IMR-90 (cell line): ENCODE measurements around the gene SYNC. TPM values are rescaled to one million over a fixed set of nuclear protein-coding genes. Genes with fewer than 3 reads are reported as not detected.

Source experiments
- ATAC-seq: fragments of 200-7000 bp; cut with Tn5 transposase; 2 replicates; pipeline ENCODE4 v1.9.1; 2020; ENCODE audit warnings: low read depth, mild to moderate bottlenecking, moderate library complexity
- BruUV-seq: library from RNA; stranded (reverse); fragments of 400-500 nt; replicated peaks from 2 replicates; lab custom pipeline; 2021; lab: Mats Ljungman, UMichigan
- CTCF ChIA-PET: fragments of 300-600 bp; formaldehyde crosslinking; extraction: SDS; loops from one replicate; lab custom pipeline; 2021; ENCODE audit warnings: antibody characterized with exemption; lab: Yijun Ruan, JAX
- POLR2A ChIA-PET: fragments of 300-600 bp; sonication (Branson Sonifier 250); formaldehyde crosslinking; loops from one replicate; lab custom pipeline; 2022; ENCODE audit warnings: antibody characterized with exemption; ENCODE audit not compliant: unreplicated experiment; lab: Charles Lee
- DNase-seq: peaks from one replicate; pipeline ENCODE4 v3.0.0; 2013
- H2AFZ ChIP-seq: replicated peaks from 2 replicates; pipeline ENCODE3; 2013; ENCODE audit warnings: low read length, mild to moderate bottlenecking; ENCODE audit not compliant: poor library complexity
- H2AK5ac ChIP-seq: 2 replicates; pipeline ENCODE4 v1.6.1; 2013; ENCODE audit warnings: low read depth, low read length, inconsistent platforms
- H2AK9ac ChIP-seq: replicated peaks from 2 replicates; pipeline ENCODE3; 2013; ENCODE audit warnings: mild to moderate bottlenecking, low read depth, low read length, moderate library complexity; ENCODE audit not compliant: poor library complexity
- H2BK120ac ChIP-seq: 2 replicates; pipeline ENCODE4 v1.6.1; 2013; ENCODE audit warnings: low read depth, low read length, inconsistent platforms
- H2BK15ac ChIP-seq: 3 replicates; pipeline ENCODE4 v1.6.1; 2013; ENCODE audit warnings: low read depth, low read length, inconsistent platforms
- H2BK20ac ChIP-seq: 2 replicates; pipeline ENCODE4 v1.6.1; 2013; ENCODE audit warnings: low read depth, mild to moderate bottlenecking, inconsistent platforms, low read length, moderate library complexity
- H2BK5ac ChIP-seq: 2 replicates; pipeline ENCODE4 v1.6.1; 2013; ENCODE audit warnings: mild to moderate bottlenecking, low read depth, low read length, inconsistent platforms; ENCODE audit not compliant: poor library complexity, severe bottlenecking
- H3K14ac ChIP-seq: replicated peaks from 2 replicates; pipeline ENCODE4 v1.6.1; 2013; ENCODE audit warnings: low read depth, low read length, inconsistent platforms
- H3K18ac ChIP-seq: 2 replicates; pipeline ENCODE4 v1.6.1; 2013; ENCODE audit warnings: low read depth, low read length, control low read depth
- H3K23ac ChIP-seq: 2 replicates; pipeline ENCODE4 v1.6.1; 2013; ENCODE audit warnings: low read depth, low read length, inconsistent platforms
- H3K27ac ChIP-seq: 2 replicates; pipeline ENCODE4 v1.5.1; 2013; ENCODE audit warnings: mild to moderate bottlenecking, control low read depth, low read length; ENCODE audit not compliant: insufficient read depth
- H3K27me3 ChIP-seq: 2 replicates; pipeline ENCODE4 v1.6.1; 2013; ENCODE audit warnings: low read length; ENCODE audit not compliant: control insufficient read depth, insufficient read depth
- H3K36me3 ChIP-seq: 2 replicates; pipeline ENCODE4 v1.6.1; 2013; ENCODE audit warnings: low read length, mixed read lengths; ENCODE audit not compliant: control insufficient read depth, insufficient read depth
- H3K4ac ChIP-seq: 2 replicates; pipeline ENCODE4 v1.6.1; 2013; ENCODE audit warnings: low read depth, low read length, inconsistent platforms
- H3K4me1 ChIP-seq: 2 replicates; pipeline ENCODE4 v1.6.1; 2013; ENCODE audit warnings: low read length, mixed read lengths; ENCODE audit not compliant: control insufficient read depth, insufficient read depth
- H3K4me2 ChIP-seq: 2 replicates; pipeline ENCODE4 v1.6.1; 2013; ENCODE audit warnings: low read depth, mild to moderate bottlenecking, control low read depth, low read length, moderate library complexity
- H3K4me3 ChIP-seq: 2 replicates; pipeline ENCODE4 v1.5.1; 2013; ENCODE audit warnings: low read depth, mild to moderate bottlenecking, control low read depth, low read length, moderate library complexity; ENCODE audit not compliant: insufficient read depth
- H3K56ac ChIP-seq: 2 replicates; pipeline ENCODE4 v1.6.1; 2013; ENCODE audit warnings: low read length, inconsistent platforms; ENCODE audit not compliant: insufficient read depth; ENCODE audit errors: extremely low read depth
- H3K79me1 ChIP-seq, 2 experiments: 2 replicates each; pipeline ENCODE4 v1.6.1; 2013; ENCODE audit warnings: low read length in 2 of 2, inconsistent platforms in 1 of 2, low read depth in 1 of 2
- H3K9ac ChIP-seq: 2 replicates; pipeline ENCODE4 v1.6.1; 2013; ENCODE audit warnings: low read depth, low read length, control low read depth
- H3K9me1 ChIP-seq: 2 replicates; pipeline ENCODE4 v1.6.1; 2013; ENCODE audit warnings: low read length, inconsistent platforms; ENCODE audit not compliant: insufficient read depth
- H3K9me3 ChIP-seq: 2 replicates; pipeline ENCODE4 v1.6.1; 2013; ENCODE audit warnings: low read length; ENCODE audit not compliant: control insufficient read depth, insufficient read depth
- H4K20me1 ChIP-seq: 2 replicates; pipeline ENCODE4 v1.6.1; 2013; ENCODE audit warnings: low read length, inconsistent platforms; ENCODE audit not compliant: insufficient read depth
- H4K5ac ChIP-seq: 2 replicates; pipeline ENCODE4 v1.6.1; 2013; ENCODE audit warnings: mild to moderate bottlenecking, low read depth, low read length, control low read depth
- H4K8ac ChIP-seq, 2 experiments: 2 replicates each; pipeline ENCODE4 v1.6.1; 2013; ENCODE audit warnings: low read depth in 2 of 2, low read length in 2 of 2, control low read depth in 1 of 2, inconsistent platforms in 1 of 2
- H4K91ac ChIP-seq: 2 replicates; pipeline ENCODE4 v1.6.1; 2013; ENCODE audit warnings: low read depth, low read length, inconsistent platforms; ENCODE audit not compliant: insufficient read depth
- BHLHE40 ChIP-seq: fragments of 150-350 bp; IDR thresholded peaks from 2 replicates; pipeline ENCODE4 v1.6.1; 2016; ENCODE audit warnings: mild to moderate bottlenecking, low read depth, low read length
- CHD1 ChIP-seq: IDR thresholded peaks from 2 replicates; pipeline ENCODE4 v1.6.1; 2012; ENCODE audit warnings: low read depth, low read length, improper control_type of control experiment
- FOS ChIP-seq: fragments of 150-350 bp; IDR thresholded peaks from 2 replicates; pipeline ENCODE4 v1.6.1; 2016; ENCODE audit warnings: low read depth, low read length
- MAFK ChIP-seq: IDR thresholded peaks from 2 replicates; pipeline ENCODE4 v1.6.1; 2012; ENCODE audit warnings: low read depth, low read length, improper control_type of control experiment
- MAZ ChIP-seq: IDR thresholded peaks from 2 replicates; pipeline ENCODE4 v1.6.1; 2012; ENCODE audit warnings: low read depth, mild to moderate bottlenecking, low read length, improper control_type of control experiment, moderate library complexity, borderline replicate concordance
- MXI1 ChIP-seq: IDR thresholded peaks from 2 replicates; pipeline ENCODE4 v1.6.1; 2012; ENCODE audit warnings: low read depth, mild to moderate bottlenecking, low read length, moderate library complexity, borderline replicate concordance
- NFE2L2 ChIP-seq: fragments of 150-350 bp; IDR thresholded peaks from 2 replicates; pipeline ENCODE4 v1.6.1; 2016; ENCODE audit warnings: low read depth, mild to moderate bottlenecking, low read length
- POLR2A ChIP-seq: IDR thresholded peaks from 2 replicates; pipeline ENCODE4 v1.6.1; 2012; ENCODE audit warnings: mild to moderate bottlenecking, low read depth, low read length
- RAD21 ChIP-seq: IDR thresholded peaks from 2 replicates; pipeline ENCODE4 v1.6.1; 2012; ENCODE audit warnings: low read length, improper control_type of control experiment
- RCOR1 ChIP-seq: IDR thresholded peaks from 2 replicates; pipeline ENCODE4 v1.6.1; 2012; ENCODE audit warnings: mild to moderate bottlenecking, low read length, improper control_type of control experiment; ENCODE audit not compliant: insufficient replicate concordance
- RFX5 ChIP-seq: IDR thresholded peaks from 2 replicates; pipeline ENCODE4 v1.8.0; 2012; ENCODE audit warnings: low read depth, mild to moderate bottlenecking, low read length, moderate library complexity
- SMC3 ChIP-seq: fragments of 150-350 bp; IDR thresholded peaks from 2 replicates; pipeline ENCODE4 v1.6.1; 2016; ENCODE audit warnings: low read depth, mild to moderate bottlenecking, antibody characterized with exemption, low read length, moderate library complexity
- WGBS, 2 experiments: methylation state at CpG; one replicate each; pipeline versions ENCODE4 v1.1.5 to v1.1.7; 2013; ENCODE audit warnings: missing lambda C conversion rate in 2 of 2; ENCODE audit not compliant: insufficient read length in 1 of 2; ENCODE audit errors: extremely low coverage in 2 of 2; 5-methylcytosine and 5-hydroxymethylcytosine counted together
- dilution Hi-C: fragments of 300-500 bp; cut with HindIII; formaldehyde crosslinking; loops from one replicate; pipeline ENCODE4 v1.14.3; 2018; ENCODE audit warnings: low sequenced_read_pairs; ENCODE audit not compliant: unreplicated experiment
- in situ Hi-C: fragments of 300-500 bp; cut with MboI; formaldehyde crosslinking; loops from 3 replicates; pipeline ENCODE4 v1.14.3; 2019; ENCODE audit warnings: low sequenced_read_pairs, inconsistent platforms, mixed read lengths
- intact Hi-C: fragments of 100-400 bp; cut with micrococcal nuclease; formaldehyde crosslinking; loops from 2 replicates; pipeline ENCODE4 v1.10.0; 2022
- polyA plus RNA-seq, 3 experiments: library from polyadenylated mRNA; depleted of rRNA; stranded (reverse); fragments of >200 nt; gene quantifications; 2 replicates each; pipeline ENCODE4 v1.2.3, GENCODE V29; 2012; ENCODE audit warnings: low replicate concordance in 1 of 3
- total RNA-seq: library from RNA; depleted of rRNA; stranded (reverse); fragments of >200 nt; gene quantifications from 2 replicates; pipeline ENCODE4 v1.2.3, GENCODE V29; 2012
- TF ChIP-seq, protein P1 (sequence below): fragments of 150-350 bp; IDR thresholded peaks from 2 replicates; pipeline ENCODE4 v1.6.1; 2017; ENCODE audit warnings: mild to moderate bottlenecking, antibody characterized with exemption, low read length, low read depth
- TF ChIP-seq, protein P2 (sequence below): fragments of 150-350 bp; IDR thresholded peaks from 2 replicates; pipeline ENCODE4 v1.6.1; 2016; ENCODE audit warnings: low read depth, mild to moderate bottlenecking, low read length, moderate library complexity, borderline replicate concordance
- TF ChIP-seq, protein P3 (sequence below): conservative IDR thresholded peaks from 2 replicates; pipeline ENCODE4 v1.5.1; 2012; ENCODE audit warnings: mild to moderate bottlenecking, low read depth, low read length, improper control_type of control experiment

The SYNC gene
- total and polyA plus RNA-seq, 2 of the 4 experiments (the other 2 are of a cell fraction) = 48.9 to 103 TPM

DNA sequence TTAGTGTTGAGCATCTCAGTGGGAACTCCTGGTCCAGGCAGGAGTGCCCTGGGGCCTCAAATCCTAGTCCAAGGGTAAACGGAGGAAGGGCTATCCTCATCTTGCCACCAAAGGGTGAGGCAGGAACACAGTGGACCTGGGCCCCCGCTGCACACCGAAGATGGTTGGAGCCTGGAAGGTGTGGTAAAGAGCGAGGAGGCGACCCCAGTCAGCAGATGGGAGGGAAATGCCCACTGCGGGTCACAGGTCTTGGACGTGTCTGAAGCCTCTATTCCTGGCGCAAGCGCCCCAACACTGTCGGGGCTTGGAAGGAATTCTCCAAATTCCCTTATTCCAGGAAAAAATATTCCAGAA lies 38.5 kb upstream of the SYNC start:
- peak overlapping the region; percentile 83 for H2AK9ac ChIP-seq

More for the DNA sequence above, 38.5 kb upstream of the SYNC start:
- Histone ChIP-seq H3K4me1 (peaks cover 12% of the 10 kb centered on the region), H3K27me3 (no peaks in the 10 kb centered on the region), H2BK20ac (0 out of 2 replicates have a peak overlapping the region, but pooled peaks have one; percentile 19), H3K9ac (peak overlapping the region; percentile 40; the same call in 1 of the 2 replicates), H2AK5ac (peak overlapping the region; percentile 25), H3K4me3 (peak overlapping the region; percentile 61), H2BK15ac (no peak overlapping the region; the same call in 2 of the 3 replicates), H2BK120ac (peak overlapping the region; percentile 29), H2AFZ (peak overlapping the region; percentile 83), H4K8ac (peak overlapping the region; percentile 3 to 72; a peak in 3 of 4 replicates), H3K9me3 (no peaks in the 10 kb centered on the region), H3K56ac (peak overlapping the region; percentile 25; the same call in 1 of the 2 replicates), H4K5ac (no peak overlapping the region), H3K79me1 (peaks cover 0 to 16% of the 10 kb centered on the region in 2 experiments; a peak in 2 of 4 replicates), H3K23ac (peak overlapping the region; percentile 56; the same call in 1 of the 2 replicates), H3K14ac (peak overlapping the region; percentile 72; the same call in 1 of the 2 replicates), H3K9me1 (peaks cover 8% of the 10 kb centered on the region; the same call in 1 of the 2 replicates), H3K36me3 (no peaks in the 10 kb centered on the region), H3K4me2 (peak overlapping the region; percentile 70), H3K18ac (no peak overlapping the region), H4K20me1 (peaks cover 15% of the 10 kb centered on the region; the same call in 1 of the 2 replicates), H2BK5ac (no peak overlapping the region), H3K27ac (no peak overlapping the region), H3K4ac (peak overlapping the region; percentile 66), H4K91ac (peak overlapping the region; percentile 17; the same call in 1 of the 2 replicates)
- no TSS peak for BruUV-seq
- WGBS, 2 experiments = 38% methylated on average over 9 of the region's 10 CpGs; no CpG with 5 or more reads in 1 of the 2 experiments
- in situ Hi-C loops = no loop called here
- TF ChIP-seq RCOR1 = no peak
- TF ChIP-seq MXI1 = no peak
- no peak for TF ChIP-seq CHD1
- TF ChIP-seq, protein P1, sequence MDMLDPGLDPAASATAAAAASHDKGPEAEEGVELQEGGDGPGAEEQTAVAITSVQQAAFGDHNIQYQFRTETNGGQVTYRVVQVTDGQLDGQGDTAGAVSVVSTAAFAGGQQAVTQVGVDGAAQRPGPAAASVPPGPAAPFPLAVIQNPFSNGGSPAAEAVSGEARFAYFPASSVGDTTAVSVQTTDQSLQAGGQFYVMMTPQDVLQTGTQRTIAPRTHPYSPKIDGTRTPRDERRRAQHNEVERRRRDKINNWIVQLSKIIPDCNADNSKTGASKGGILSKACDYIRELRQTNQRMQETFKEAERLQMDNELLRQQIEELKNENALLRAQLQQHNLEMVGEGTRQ = no peak
- TF ChIP-seq MAZ = no peak
- TF ChIP-seq FOS = no peak
- TF ChIP-seq RAD21 = no peak
- TF ChIP-seq, protein P2, sequence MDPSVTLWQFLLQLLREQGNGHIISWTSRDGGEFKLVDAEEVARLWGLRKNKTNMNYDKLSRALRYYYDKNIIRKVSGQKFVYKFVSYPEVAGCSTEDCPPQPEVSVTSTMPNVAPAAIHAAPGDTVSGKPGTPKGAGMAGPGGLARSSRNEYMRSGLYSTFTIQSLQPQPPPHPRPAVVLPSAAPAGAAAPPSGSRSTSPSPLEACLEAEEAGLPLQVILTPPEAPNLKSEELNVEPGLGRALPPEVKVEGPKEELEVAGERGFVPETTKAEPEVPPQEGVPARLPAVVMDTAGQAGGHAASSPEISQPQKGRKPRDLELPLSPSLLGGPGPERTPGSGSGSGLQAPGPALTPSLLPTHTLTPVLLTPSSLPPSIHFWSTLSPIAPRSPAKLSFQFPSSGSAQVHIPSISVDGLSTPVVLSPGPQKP = no peak
- no peak for TF ChIP-seq MAFK
- TF ChIP-seq BHLHE40 = no peak
- TF ChIP-seq, protein P3, sequence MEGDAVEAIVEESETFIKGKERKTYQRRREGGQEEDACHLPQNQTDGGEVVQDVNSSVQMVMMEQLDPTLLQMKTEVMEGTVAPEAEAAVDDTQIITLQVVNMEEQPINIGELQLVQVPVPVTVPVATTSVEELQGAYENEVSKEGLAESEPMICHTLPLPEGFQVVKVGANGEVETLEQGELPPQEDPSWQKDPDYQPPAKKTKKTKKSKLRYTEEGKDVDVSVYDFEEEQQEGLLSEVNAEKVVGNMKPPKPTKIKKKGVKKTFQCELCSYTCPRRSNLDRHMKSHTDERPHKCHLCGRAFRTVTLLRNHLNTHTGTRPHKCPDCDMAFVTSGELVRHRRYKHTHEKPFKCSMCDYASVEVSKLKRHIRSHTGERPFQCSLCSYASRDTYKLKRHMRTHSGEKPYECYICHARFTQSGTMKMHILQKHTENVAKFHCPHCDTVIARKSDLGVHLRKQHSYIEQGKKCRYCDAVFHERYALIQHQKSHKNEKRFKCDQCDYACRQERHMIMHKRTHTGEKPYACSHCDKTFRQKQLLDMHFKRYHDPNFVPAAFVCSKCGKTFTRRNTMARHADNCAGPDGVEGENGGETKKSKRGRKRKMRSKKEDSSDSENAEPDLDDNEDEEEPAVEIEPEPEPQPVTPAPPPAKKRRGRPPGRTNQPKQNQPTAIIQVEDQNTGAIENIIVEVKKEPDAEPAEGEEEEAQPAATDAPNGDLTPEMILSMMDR = no peak
- TF ChIP-seq POLR2A = no peak
- TF ChIP-seq NFE2L2 = no peak
- no peak for TF ChIP-seq RFX5
- no peak for TF ChIP-seq SMC3
- no peak for ATAC-seq
- CTCF ChIA-PET = no interaction called here
- no peak for DNase-seq
- POLR2A ChIA-PET = no interaction called here
- intact Hi-C loops = no loop called here
- dilution Hi-C loops = no loop called here
